Activated CD8-positive, alpha-beta T cell treated with anti-CD3 and anti-CD28 coated beads, Interleukin-2, amount 10 ng/mL, durations not matched to agents 7 days and 5 days (primary cell): ENCODE measurements around the gene CARMIL3. TPM values are rescaled to one million over a fixed set of nuclear protein-coding genes. Genes with fewer than 3 reads are reported as not detected.
"Not testable (repeated sequence)": the region's sequence is repeated elsewhere in the genome, so short reads cannot be mapped to it uniquely, and the experiment has no call there.

ENCODE experiments used
- ATAC-seq: fragments of 150-1000 bp; cut with Tn5 transposase; one replicate; pipeline ENCODE4 v1.10.0; 2021; ENCODE audit warnings: moderate library complexity
- CTCF ChIA-PET: fragments of 350-600 bp; sonication (Branson Sonifier 250); formaldehyde crosslinking; loops from one replicate; lab custom pipeline; 2021; ENCODE audit warnings: antibody characterized with exemption; lab: Charles Lee
- POLR2A ChIA-PET: fragments of 350-600 bp; sonication (Branson Sonifier 250); formaldehyde crosslinking; loops from one replicate; lab custom pipeline; 2021; ENCODE audit warnings: antibody characterized with exemption; lab: Charles Lee
- DNase-seq: peaks from one replicate; pipeline ENCODE4 v3.0.0-alpha.2; 2020
- H3K27ac Mint-ChIP-seq: one replicate; pipeline ENCODE4 v1.8.0; 2021; ENCODE audit warnings: mild to moderate bottlenecking, mixed read lengths
- H3K27me3 Mint-ChIP-seq: one replicate; pipeline ENCODE4 v1.8.0; 2021; ENCODE audit warnings: low read depth, mixed read lengths
- H3K36me3 Mint-ChIP-seq: one replicate; pipeline ENCODE4 v1.8.0; 2021; ENCODE audit warnings: low read depth, mixed read lengths
- H3K4me1 Mint-ChIP-seq: one replicate; pipeline ENCODE4 v1.8.0; 2021; ENCODE audit warnings: low read depth, mixed read lengths
- H3K4me3 Mint-ChIP-seq: one replicate; pipeline ENCODE4 v1.8.0; 2021; ENCODE audit warnings: mild to moderate bottlenecking, mixed read lengths
- H3K9me3 Mint-ChIP-seq: one replicate; pipeline ENCODE4 v1.8.0; 2022; ENCODE audit warnings: mixed read lengths; ENCODE audit not compliant: insufficient read depth
- total RNA-seq, 2 experiments: library from RNA; stranded (reverse); gene quantifications; one replicate each; pipeline ENCODE4 v1.2.3, GENCODE V29; 2021

Gene CARMIL3
- total RNA-seq, 2 experiments from 2014 or later: 0.86 to 0.95 TPM

- CTCF ChIA-PET, POLR2A ChIA-PET, ATAC-seq, H3K4me1 Mint-ChIP-seq, H3K9me3 Mint-ChIP-seq, H3K36me3 Mint-ChIP-seq, H3K4me3 Mint-ChIP-seq, DNase-seq, H3K27ac Mint-ChIP-seq: not testable (repeated sequence)
- H3K27me3 Mint-ChIP-seq: peaks cover 32% of the 10 kb centered on the region
Measured at GRCh38 chr14:24024939-24025418, 26.8 kb upstream of the CARMIL3 start.

GRCh38 chr14:24029687-24030086, 22.1 kb upstream of the CARMIL3 start:
- H3K4me1 Mint-ChIP-seq, POLR2A ChIA-PET, H3K27ac Mint-ChIP-seq, H3K4me3 Mint-ChIP-seq, CTCF ChIA-PET, DNase-seq, ATAC-seq: not testable (repeated sequence)
- Mint-ChIP-seq H3K27me3 (peaks cover 28% of the 10 kb centered on the region), H3K9me3 (peaks cover 22% of the 10 kb centered on the region), H3K36me3 (peaks cover 14% of the 10 kb centered on the region)

- H3K27ac Mint-ChIP-seq, H3K4me1 Mint-ChIP-seq, DNase-seq, POLR2A ChIA-PET, H3K4me3 Mint-ChIP-seq, ATAC-seq: not testable (repeated sequence)
- H3K9me3 Mint-ChIP-seq: peaks cover 22% of the 10 kb centered on the region
- CTCF ChIA-PET: interaction anchor here (1.2 kb wide), 1 partner anchor 77 kb away, joined by 3 read pairs; no protein-coding TSS in a partner anchor
- H3K27me3 Mint-ChIP-seq: peaks cover 21% of the 10 kb centered on the region
- H3K36me3 Mint-ChIP-seq: peaks cover 13% of the 10 kb centered on the region
Measured at GRCh38 chr14:24031331-24031730, 20.5 kb upstream of the CARMIL3 start.

GRCh38 chr14:24032727-24033418, 18.9 kb upstream of the CARMIL3 start:
- POLR2A ChIA-PET: interaction anchor here (0.6 to 0.7 kb wide), 2 partner anchors 25 to 103 kb away, joined by 3 to 4 read pairs; partner anchors contain the start of gene PSME1
- peaks cover 22% of the 10 kb centered on the region for H3K9me3 Mint-ChIP-seq
- CTCF ChIA-PET: no interaction called here
- H3K36me3 Mint-ChIP-seq: peaks cover 7% of the 10 kb centered on the region
- ATAC-seq: no peak
- no peak overlapping the region for H3K4me3 Mint-ChIP-seq
- DNase-seq: no peak
- peaks cover 12% of the 10 kb centered on the region for H3K4me1 Mint-ChIP-seq
- peaks cover 5% of the 10 kb centered on the region for H3K27me3 Mint-ChIP-seq
- H3K27ac Mint-ChIP-seq: no peak overlapping the region

- CTCF ChIA-PET: interaction anchor here (0.7 to 1.1 kb wide), 4 partner anchors 10 to 73 kb away, joined by 3 to 5 read pairs (median 5); partner anchors contain the start of gene CARMIL3
- DNase-seq, H3K36me3 Mint-ChIP-seq, H3K27me3 Mint-ChIP-seq, POLR2A ChIA-PET: not testable (repeated sequence)
- Mint-ChIP-seq H3K4me1 (peaks cover 20% of the 10 kb centered on the region), H3K27ac (peak overlapping the region; percentile 84), H3K4me3 (peak overlapping the region; percentile 82), H3K9me3 (peaks cover 21% of the 10 kb centered on the region)
- ATAC-seq: peak; percentile 9
Measured at GRCh38 chr14:24035769-24036168, 16.0 kb upstream of the CARMIL3 start.

- ChIA-PET POLR2A (no interaction called here), CTCF (interaction anchor here (0.7 to 1.1 kb wide), 4 partner anchors 9 to 72 kb away, joined by 3 to 5 read pairs (median 5); partner anchors contain the start of gene CARMIL3)
- Mint-ChIP-seq H3K36me3 (peaks cover 4% of the 10 kb centered on the region), H3K27me3 (peaks cover 3% of the 10 kb centered on the region), H3K4me1 (peaks cover 20% of the 10 kb centered on the region), H3K27ac (peak overlapping the region; percentile 84), H3K9me3 (peaks cover 15% of the 10 kb centered on the region), H3K4me3 (peak overlapping the region; percentile 82)
- peak; percentile 78 for DNase-seq
- ATAC-seq: peak; percentile 86
Measured at GRCh38 chr14:24036169-24036962, 15.4 kb upstream of the CARMIL3 start.

- CTCF ChIA-PET, H3K27me3 Mint-ChIP-seq, POLR2A ChIA-PET, DNase-seq, H3K36me3 Mint-ChIP-seq: not testable (repeated sequence)
- Mint-ChIP-seq H3K4me1 (peaks cover 20% of the 10 kb centered on the region), H3K9me3 (peaks cover 11% of the 10 kb centered on the region), H3K4me3 (peak overlapping the region; percentile 82), H3K27ac (peak overlapping the region; percentile 84)
- ATAC-seq: peak; percentile 3
Measured at GRCh38 chr14:24036963-24037657, 14.7 kb upstream of the CARMIL3 start.

GRCh38 chr14:24037658-24038037, 14.2 kb upstream of the CARMIL3 start:
- ChIA-PET POLR2A (no interaction called here), CTCF (no interaction called here)
- ATAC-seq: no peak
- Mint-ChIP-seq H3K4me1 (peaks cover 20% of the 10 kb centered on the region), H3K9me3 (peaks cover 6% of the 10 kb centered on the region), H3K27ac (no peak overlapping the region), H3K27me3 (peaks cover 9% of the 10 kb centered on the region), H3K4me3 (no peak overlapping the region), H3K36me3 (peaks cover 2% of the 10 kb centered on the region)
- DNase-seq: no peak

GRCh38 chr14:24038686-24039085, 13.1 kb upstream of the CARMIL3 start:
- Mint-ChIP-seq H3K27ac (no peak overlapping the region), H3K4me1 (peaks cover 20% of the 10 kb centered on the region)

GRCh38 chr14:24040692-24041091, 11.1 kb upstream of the CARMIL3 start:
- H3K4me3 Mint-ChIP-seq: no peak overlapping the region
- no peaks in the 10 kb centered on the region for H3K9me3 Mint-ChIP-seq
- ATAC-seq (no peak), DNase-seq (no peak)
- ChIA-PET CTCF (interaction anchor here (3.2 kb wide), 1 partner anchor 17 kb away, joined by 11 read pairs; no protein-coding TSS in a partner anchor), POLR2A (no interaction called here)
- H3K4me1 Mint-ChIP-seq: peaks cover 32% of the 10 kb centered on the region
- H3K27ac Mint-ChIP-seq: no peak overlapping the region
- no peaks in the 10 kb centered on the region for H3K36me3 Mint-ChIP-seq
- H3K27me3 Mint-ChIP-seq: peaks cover 17% of the 10 kb centered on the region

More at GRCh38 chr14:24038686-24039085, 13.1 kb upstream of the CARMIL3 start:
- CTCF ChIA-PET: interaction anchor here (0.8 to 1.0 kb wide), 2 partner anchors 70 to 226 kb away, joined by 3 to 4 read pairs; no protein-coding TSS in a partner anchor
- no peak overlapping the region for H3K4me3 Mint-ChIP-seq
- H3K27me3 Mint-ChIP-seq: peaks cover 11% of the 10 kb centered on the region
- H3K36me3 Mint-ChIP-seq: no peaks in the 10 kb centered on the region
- ATAC-seq (no peak), DNase-seq (no peak)
- no peaks in the 10 kb centered on the region for H3K9me3 Mint-ChIP-seq
- POLR2A ChIA-PET: no interaction called here

GRCh38 chr14:24042746-24043145, 9.1 kb upstream of the CARMIL3 start:
- Mint-ChIP-seq H3K4me1 (peaks cover 24% of the 10 kb centered on the region), H3K4me3 (no peak overlapping the region), H3K36me3 (no peaks in the 10 kb centered on the region), H3K27me3 (peaks cover 23% of the 10 kb centered on the region), H3K27ac (no peak overlapping the region), H3K9me3 (no peaks in the 10 kb centered on the region)
- CTCF ChIA-PET: interaction anchor here (0.7 to 3.2 kb wide), 3 partner anchors 15 to 66 kb away, joined by 3 to 11 read pairs (median 5); no protein-coding TSS in a partner anchor
- POLR2A ChIA-PET: no interaction called here
- no peak for DNase-seq
- no peak for ATAC-seq
